Measurements from ENCODE around the gene CCDC97.
"Not testable (repeated sequence)": the region's sequence is repeated elsewhere in the genome, so short reads cannot be mapped to it uniquely, and the experiment has no call there.

The CCDC97 gene

DNA sequence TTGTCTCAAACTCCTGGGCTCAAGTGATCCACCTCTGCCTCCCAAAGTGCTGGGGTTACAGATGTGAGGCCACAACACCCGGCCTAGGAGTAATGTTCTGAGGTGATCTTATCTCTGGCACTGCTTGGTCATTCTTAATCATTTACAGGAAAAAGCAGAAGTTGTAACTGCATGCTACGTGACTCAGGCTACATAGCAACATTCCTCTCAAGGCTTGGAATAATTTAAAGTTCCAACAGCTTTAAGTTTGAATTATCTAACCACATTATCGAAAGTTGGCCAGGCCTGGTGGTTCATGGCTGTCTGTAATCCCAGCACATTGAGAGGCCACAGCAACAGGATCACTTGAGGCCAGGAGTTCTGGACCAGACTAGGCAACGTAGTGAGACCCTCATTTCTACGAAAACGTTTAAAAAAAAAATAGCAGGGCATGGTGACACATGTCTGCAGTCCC, 57.9 kb downstream of the CCDC97 start:
- H3K4me3 ChIP-seq (ENCODE audit: low read depth, low read length): no peak overlapping the region
- peak; percentile 83 for DNase-seq (ENCODE audit: low read depth)
- no peak for TF ChIP-seq CTCF (IDR thresholded peaks at IDR 0.05; ENCODE audit: low read depth, low read length, missing control alignments)
- in situ Hi-C loops (cut with HindIII; ENCODE audit: low sequenced_read_pairs): no loop called here

DNA sequence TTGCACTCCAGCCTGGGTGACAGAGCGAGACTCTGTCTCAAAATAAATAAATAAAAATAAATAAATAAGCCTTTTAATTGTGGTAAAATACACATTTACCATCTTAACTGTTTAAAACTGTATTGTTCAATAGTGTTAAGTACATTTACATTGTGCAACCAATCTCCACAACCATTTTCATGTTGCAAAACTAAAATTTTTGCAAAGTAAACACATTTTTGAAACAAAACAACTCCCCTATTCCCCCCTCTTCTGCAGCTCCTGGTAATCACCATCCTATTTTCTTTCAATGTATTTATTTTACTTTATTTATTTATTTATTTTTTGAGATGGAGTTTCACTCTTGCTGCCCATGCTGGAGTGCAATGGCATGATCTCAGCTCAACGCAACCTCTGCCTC, 59.8 kb downstream of the CCDC97 start:
- in situ Hi-C loops (cut with HindIII; ENCODE audit: low sequenced_read_pairs): no loop called here
- H3K4me3 ChIP-seq (ENCODE audit: low read depth, low read length): no peak overlapping the region
- TF ChIP-seq CTCF (IDR thresholded peaks at IDR 0.05; ENCODE audit: low read depth, low read length, missing control alignments): no peak
- no peak for DNase-seq (ENCODE audit: low read depth)

- in situ Hi-C loops (cut with HindIII; ENCODE audit: low sequenced_read_pairs); DNase-seq (ENCODE audit: low read depth); H3K4me3 ChIP-seq (ENCODE audit: low read depth, low read length): not testable (repeated sequence)
Measured at GRCh38 chr19:41371119-41371518, 61.1 kb downstream of the CCDC97 start.

GRCh38 chr19:41371541-41371940, 61.6 kb downstream of the CCDC97 start:
- no peak for DNase-seq (ENCODE audit: low read depth)
- TF ChIP-seq CTCF (IDR thresholded peaks at IDR 0.05; ENCODE audit: low read depth, low read length, missing control alignments): no peak
- H3K4me3 ChIP-seq (ENCODE audit: low read depth, low read length): no peak overlapping the region
- in situ Hi-C loops (cut with HindIII; ENCODE audit: low sequenced_read_pairs): no loop called here

- in situ Hi-C loops (cut with HindIII; ENCODE audit: low sequenced_read_pairs): no loop called here
- TF ChIP-seq CTCF (IDR thresholded peaks at IDR 0.05; ENCODE audit: low read depth, low read length, missing control alignments): no peak
- no peak overlapping the region for H3K4me3 ChIP-seq (ENCODE audit: low read depth, low read length)
- no peak for DNase-seq (ENCODE audit: low read depth)
Measured at GRCh38 chr19:41372501-41372900, 62.5 kb downstream of the CCDC97 start.

GRCh38 chr19:41373993-41374392, 64.0 kb downstream of the CCDC97 start:
- in situ Hi-C loops (cut with HindIII; ENCODE audit: low sequenced_read_pairs): no loop called here
- peak; percentile 86 for DNase-seq (ENCODE audit: low read depth)
- no peak for TF ChIP-seq CTCF (IDR thresholded peaks at IDR 0.05; ENCODE audit: low read depth, low read length, missing control alignments)
- no peak overlapping the region for H3K4me3 ChIP-seq (ENCODE audit: low read depth, low read length)

All from astrocyte of the cerebellum (primary cell).